Measurements from ENCODE around the gene NOSIP. TPM values are rescaled to one million over a fixed set of nuclear protein-coding genes. Genes with fewer than 3 reads are reported as not detected.

The NOSIP gene
- total RNA-seq, 4 donors from 2014 or later: 56.5 to 105 (median 74.4) TPM

- Histone ChIP-seq H3K27ac (peak overlapping the region; percentile 87 to 95 (median 92)), H3K36me3 (no peaks in the 10 kb centered on the region), H3K27me3 (no peaks in the 10 kb centered on the region), H3K4me3 (peak overlapping the region; percentile 41 to 87 (median 72)), H3K9me3 (no peaks in the 10 kb centered on the region), H3K4me1 (peaks cover 12 to 41% (median 26%) of the 10 kb centered on the region in 4 donors)
- WGBS, 2 donors (ENCODE audit: low coverage in 1 of 2): 1% methylated on average over 50 of the region's 50 CpGs; no CpG with 5 or more reads in 1 of the 2 donors
- TF ChIP-seq POLR2A (IDR thresholded peaks at IDR 0.05): peak; percentile 8
- TF ChIP-seq EP300 (IDR thresholded peaks at IDR 0.05; ENCODE audit: low read depth): no peak
- TF ChIP-seq, protein P1, sequence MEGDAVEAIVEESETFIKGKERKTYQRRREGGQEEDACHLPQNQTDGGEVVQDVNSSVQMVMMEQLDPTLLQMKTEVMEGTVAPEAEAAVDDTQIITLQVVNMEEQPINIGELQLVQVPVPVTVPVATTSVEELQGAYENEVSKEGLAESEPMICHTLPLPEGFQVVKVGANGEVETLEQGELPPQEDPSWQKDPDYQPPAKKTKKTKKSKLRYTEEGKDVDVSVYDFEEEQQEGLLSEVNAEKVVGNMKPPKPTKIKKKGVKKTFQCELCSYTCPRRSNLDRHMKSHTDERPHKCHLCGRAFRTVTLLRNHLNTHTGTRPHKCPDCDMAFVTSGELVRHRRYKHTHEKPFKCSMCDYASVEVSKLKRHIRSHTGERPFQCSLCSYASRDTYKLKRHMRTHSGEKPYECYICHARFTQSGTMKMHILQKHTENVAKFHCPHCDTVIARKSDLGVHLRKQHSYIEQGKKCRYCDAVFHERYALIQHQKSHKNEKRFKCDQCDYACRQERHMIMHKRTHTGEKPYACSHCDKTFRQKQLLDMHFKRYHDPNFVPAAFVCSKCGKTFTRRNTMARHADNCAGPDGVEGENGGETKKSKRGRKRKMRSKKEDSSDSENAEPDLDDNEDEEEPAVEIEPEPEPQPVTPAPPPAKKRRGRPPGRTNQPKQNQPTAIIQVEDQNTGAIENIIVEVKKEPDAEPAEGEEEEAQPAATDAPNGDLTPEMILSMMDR (IDR thresholded peaks at IDR 0.05): no peak
- peak; percentile 50 to 65 (median 63) for TF ChIP-seq POLR2AphosphoS5 (IDR thresholded peaks at IDR 0.05)
- intact Hi-C loops (cut with DNase I; ENCODE audit: low total_unique reads): no loop called here
- DNase-seq: peak; percentile 75
- in situ Hi-C loops (cut with MboI; ENCODE audit: low pct_ligation_motif_present in 1 of 4, low pct_unique_long_range_greater_than_20kb in 1 of 4, low sequenced_read_pairs in 3 of 4): no loop called here
Observed at GRCh38 chr19:49512970-49513745, 67.2 kb downstream of the NOSIP start.

DNA sequence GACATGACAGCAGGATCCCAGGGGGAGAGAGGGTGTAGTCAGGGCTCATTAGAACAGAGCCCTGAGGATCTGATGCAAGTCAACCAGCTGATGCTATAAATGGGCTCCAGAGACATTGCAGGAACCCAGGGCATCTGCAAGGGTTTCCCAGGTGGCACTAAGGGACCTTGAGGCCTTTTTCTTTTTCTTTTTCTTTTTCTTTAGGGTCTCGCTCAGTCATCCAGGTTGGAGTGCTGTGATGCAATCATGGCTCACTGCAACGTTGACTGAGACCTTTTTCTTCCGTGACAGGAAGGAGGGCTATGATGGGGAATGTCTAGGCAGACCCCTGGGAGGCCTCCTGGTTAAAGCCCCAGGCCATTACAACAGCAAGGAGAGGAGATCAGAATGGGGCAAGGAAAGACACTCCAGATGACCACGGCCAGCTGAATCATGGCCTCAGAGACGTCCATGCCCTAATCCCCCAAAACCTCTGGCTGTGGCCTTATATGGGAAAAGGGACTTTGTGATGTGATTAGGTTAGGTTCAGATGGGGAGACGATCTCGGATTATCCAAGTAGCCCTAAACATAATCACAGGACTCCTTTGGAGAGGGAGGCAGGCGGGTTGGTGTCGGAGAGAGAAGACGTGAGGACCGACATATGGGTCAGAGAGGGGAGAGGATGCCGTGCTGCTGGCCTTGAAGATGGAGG, 72.4 kb downstream of the NOSIP start:
- no peaks in the 10 kb centered on the region for H3K36me3 ChIP-seq
- 69 to 85% methylated on average over 9 to 12 of the region's 12 CpGs for WGBS, 2 donors (ENCODE audit: low coverage in 1 of 2)

GRCh38 chr19:49506575-49507105, 73.7 kb downstream of the NOSIP start:
- Histone ChIP-seq H3K36me3 (no peaks in the 10 kb centered on the region), H3K9me3 (no peaks in the 10 kb centered on the region), H3K27me3 (no peaks in the 10 kb centered on the region), H3K27ac (no peak overlapping the region), H3K4me1 (peaks cover 3 to 14% (median 4%) of the 10 kb centered on the region in 4 donors), H3K4me3 (no peak overlapping the region)
- peak; percentile 83 for DNase-seq
- 28 to 45% methylated on average over 5 to 8 of the region's 8 CpGs for WGBS, 2 donors (ENCODE audit: low coverage in 1 of 2)
- intact Hi-C loops (cut with DNase I; ENCODE audit: low total_unique reads): no loop called here
- in situ Hi-C loops (cut with MboI; ENCODE audit: low pct_ligation_motif_present in 1 of 4, low pct_unique_long_range_greater_than_20kb in 1 of 4, low sequenced_read_pairs in 3 of 4): loop anchor here in 1 of 4 donors (5.0 kb wide), 1 partner anchor 36 kb away; no protein-coding TSS in a partner anchor
- TF ChIP-seq POLR2AphosphoS5 (IDR thresholded peaks at IDR 0.05) (no peak), EP300 (IDR thresholded peaks at IDR 0.05; ENCODE audit: low read depth) (no peak), POLR2A (IDR thresholded peaks at IDR 0.05) (no peak)
- TF ChIP-seq, protein P1 (IDR thresholded peaks at IDR 0.05): peak; percentile 74 to 92 (median 81)

More for the DNA sequence above, 72.4 kb downstream of the NOSIP start:
- intact Hi-C loops (cut with DNase I; ENCODE audit: low total_unique reads) (no loop called here), in situ Hi-C loops (cut with MboI; ENCODE audit: low pct_ligation_motif_present in 1 of 4, low pct_unique_long_range_greater_than_20kb in 1 of 4, low sequenced_read_pairs in 3 of 4) (loop anchor here in 1 of 4 donors (5.0 kb wide), 1 partner anchor 34 kb away; no protein-coding TSS in a partner anchor)
- Histone ChIP-seq H3K27me3 (no peaks in the 10 kb centered on the region), H3K27ac (no peak overlapping the region), H3K4me1 (peaks cover 10 to 24% (median 15%) of the 10 kb centered on the region in 4 donors), H3K4me3 (no peak overlapping the region), H3K9me3 (no peaks in the 10 kb centered on the region)
- no peak for DNase-seq
- no peak for TF ChIP-seq POLR2A (IDR thresholded peaks at IDR 0.05)
- TF ChIP-seq POLR2AphosphoS5 (IDR thresholded peaks at IDR 0.05): no peak
- TF ChIP-seq EP300 (IDR thresholded peaks at IDR 0.05; ENCODE audit: low read depth): no peak
- TF ChIP-seq, protein P1 (IDR thresholded peaks at IDR 0.05): no peak

Small RNA genes within 50 kb of the gene (small RNA-seq; reads per million reads assigned to genes)
- 0 reads per million in 4 donors for gene RF00019

Other genes starting within 250 kb of the NOSIP start
- 10 to 100 TPM in 3 of 4 donors, 1 to 10 TPM in 1; 8.5 to 24.0 (median 13.3) TPM for gene CD37, start 245.2 kb downstream of the NOSIP start, total RNA-seq
- 10 to 100 TPM in 3 of 4 donors, 1 to 10 TPM in 1; 5.6 to 20.3 (median 10.9) TPM for gene TEAD2, start 218.1 kb downstream of the NOSIP start, total RNA-seq
- 1 to 10 TPM in 1 of 4 donors, not detected in 3; 2.2 TPM for gene DKKL1, start 216.7 kb downstream of the NOSIP start, total RNA-seq
- not detected for gene KASH5, start 192.3 kb downstream of the NOSIP start, total RNA-seq
- gene PTH2, start 157.1 kb downstream of the NOSIP start, total RNA-seq: not detected
- gene GFY, start 155.2 kb downstream of the NOSIP start, total RNA-seq: not detected
- 1 to 10 TPM in 1 of 4 donors, under 1 TPM in 1, not detected in 2; 0.55 to 1.1 TPM for gene SLC17A7, start 139.0 kb downstream of the NOSIP start, total RNA-seq
- 100 to 1,000 TPM in 1 of 4 donors, 10 to 100 TPM in 3; 52.7 to 105 (median 90.4) TPM for gene PIH1D1, start 128.7 kb downstream of the NOSIP start, total RNA-seq
- gene ALDH16A1, start 127.3 kb downstream of the NOSIP start, total RNA-seq: 100 to 1,000 TPM in 1 of 4 donors, 10 to 100 TPM in 3; 24.3 to 465 (median 43.1) TPM
- 1 to 10 TPM in 2 of 4 donors, under 1 TPM in 1, not detected in 1; 1.00 to 4.0 (median 3.2) TPM for gene FLT3LG, start 106.3 kb downstream of the NOSIP start, total RNA-seq
- 1,000 to 10,000 TPM; 1,219 to 2,956 (median 2,884) TPM for gene RPL13A, start 92.9 kb downstream of the NOSIP start, total RNA-seq
- 1,000 to 10,000 TPM; 1,601 to 4,774 (median 2,823) TPM for gene RPS11, start 84.1 kb downstream of the NOSIP start, total RNA-seq
- gene FCGRT, start 67.9 kb downstream of the NOSIP start, total RNA-seq: 100 to 1,000 TPM; 425 to 562 (median 519) TPM
- 100 to 1,000 TPM in 1 of 4 donors, 10 to 100 TPM in 3; 26.2 to 119 (median 57.4) TPM for gene RCN3, start 52.6 kb downstream of the NOSIP start, total RNA-seq
- gene PRRG2, start 760 bp upstream of the NOSIP start, total RNA-seq: 10 to 100 TPM in 2 of 4 donors, 1 to 10 TPM in 1, under 1 TPM in 1; 0.40 to 22.7 (median 12.2) TPM
- gene PRR12, start 10.6 kb upstream of the NOSIP start, total RNA-seq: 10 to 100 TPM; 12.2 to 54.7 (median 30.0) TPM
- gene RRAS, start 59.6 kb upstream of the NOSIP start, total RNA-seq: 10 to 100 TPM; 31.8 to 97.6 (median 58.2) TPM
- gene SCAF1, start 61.7 kb upstream of the NOSIP start, total RNA-seq: 100 to 1,000 TPM in 1 of 4 donors, 10 to 100 TPM in 3; 20.2 to 118 (median 32.7) TPM
- gene IRF3, start 85.3 kb upstream of the NOSIP start, total RNA-seq: 100 to 1,000 TPM in 2 of 4 donors, 10 to 100 TPM in 2; 73.0 to 164 (median 104) TPM
- gene BCL2L12, start 85.4 kb upstream of the NOSIP start, total RNA-seq: 10 to 100 TPM in 1 of 4 donors, 1 to 10 TPM in 3; 5.4 to 10.2 (median 6.9) TPM
- 100 to 1,000 TPM in 1 of 4 donors, 10 to 100 TPM in 3; 45.6 to 116 (median 70.3) TPM for gene PRMT1, start 96.7 kb upstream of the NOSIP start, total RNA-seq
- under 1 TPM in 2 of 4 donors, not detected in 2; 0.41 to 0.95 TPM for gene ADM5, start 109.0 kb upstream of the NOSIP start, total RNA-seq
- gene CPT1C, start 110.6 kb upstream of the NOSIP start, total RNA-seq: 10 to 100 TPM in 1 of 4 donors, 1 to 10 TPM in 3; 1.5 to 10.9 (median 2.2) TPM
- gene TSKS, start 182.8 kb upstream of the NOSIP start, total RNA-seq: 10 to 100 TPM in 1 of 4 donors, under 1 TPM in 2, not detected in 1; 0.32 to 12.7 (median 0.82) TPM
- 100 to 1,000 TPM in 2 of 4 donors, 10 to 100 TPM in 2; 71.1 to 125 (median 93.0) TPM for gene AP2A1, start 186.4 kb upstream of the NOSIP start, total RNA-seq
- 10 to 100 TPM; 10.2 to 20.1 (median 13.1) TPM for gene FUZ, start 232.7 kb upstream of the NOSIP start, total RNA-seq
- gene MED25, start 237.7 kb upstream of the NOSIP start, total RNA-seq: 10 to 100 TPM; 26.9 to 46.6 (median 38.7) TPM